GM19099 (cell line): Measurements from ENCODE around the gene CAND2.

Experiments
- POLR2A ChIP-seq: IDR thresholded peaks from 3 replicates; pipeline ENCODE4 v1.6.1; 2011; ENCODE audit warnings: low read depth; ENCODE audit not compliant: insufficient read length; ENCODE audit errors: extremely low read depth

CAND2 gene

GRCh38 chr3:12882336-12883310, 86.1 kb downstream of the CAND2 start:
- TF ChIP-seq POLR2A, result no peak

DNA sequence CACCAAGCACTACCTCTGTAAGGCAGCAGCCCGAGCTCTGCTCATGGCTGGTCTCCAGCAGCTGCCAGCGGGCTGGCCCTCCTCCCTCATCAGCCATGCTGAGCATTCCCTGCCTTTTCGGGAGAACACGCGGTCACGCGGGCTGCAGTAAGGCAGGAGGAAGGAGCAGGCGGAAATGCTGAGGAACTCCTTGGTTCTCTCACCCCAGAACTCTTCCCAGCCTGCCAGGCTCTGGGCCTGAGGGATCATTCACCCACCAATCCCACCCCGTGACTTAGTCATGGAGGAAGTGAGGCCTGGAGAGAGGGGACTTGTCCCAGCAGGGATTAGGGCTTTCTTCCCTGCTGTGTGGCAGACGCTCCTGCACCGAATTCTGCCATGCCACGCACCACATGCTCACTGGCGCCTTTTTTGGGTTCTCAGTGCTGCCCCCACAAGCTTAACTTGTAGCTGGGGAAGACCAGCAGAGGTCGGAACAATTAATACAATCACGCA, 87.8 kb downstream of the CAND2 start:
- no peak for TF ChIP-seq POLR2A
